ENCODE measurements around the gene GALNT4. TPM values are rescaled to one million over a fixed set of nuclear protein-coding genes. Genes with fewer than 3 reads are reported as not detected.

Gene GALNT4
- polyA plus RNA-seq, 1 donor (not counting 4 experiments of a cell fraction or from before 2014, with no cell fraction given): 3.4 TPM

- Histone ChIP-seq H4K20me1 (ENCODE audit: control insufficient read depth, extremely low read depth, insufficient read depth, low read length) (no peaks in the 10 kb centered on the region), H3K4me2 (ENCODE audit: control insufficient read depth, extremely low read depth, insufficient read depth, low read depth, low read length) (no peak overlapping the region), H3K9me3 (ENCODE audit: control insufficient read depth, low read depth, low read length) (no peaks in the 10 kb centered on the region), H3K9ac (ENCODE audit: control insufficient read depth, extremely low read depth, insufficient read depth, low read length) (no peak overlapping the region), H3K9me1 (ENCODE audit: control insufficient read depth, extremely low read depth, insufficient read depth, low read length) (no peaks in the 10 kb centered on the region), H3K4me1 (ENCODE audit: control insufficient read depth, extremely low read depth, insufficient read depth, low read length) (peaks cover 7% of the 10 kb centered on the region), H3K27ac (ENCODE audit: control insufficient read depth, insufficient read depth, low read length) (no peak overlapping the region), H3K4me3 (ENCODE audit: control insufficient read depth in 2 of 3, extremely low read depth in 1 of 3, insufficient read depth in 2 of 3, low read depth in 1 of 3, low read length in 3 of 3) (no peak overlapping the region), H2AFZ (ENCODE audit: control insufficient read depth, low read length) (no peak overlapping the region), H3K79me2 (ENCODE audit: control insufficient read depth, insufficient read depth, low read length) (no peaks in the 10 kb centered on the region), H3K27me3 (ENCODE audit: control insufficient read depth, extremely low read depth, insufficient read depth, low read length) (no peaks in the 10 kb centered on the region), H3K36me3 (ENCODE audit: control insufficient read depth in 2 of 2, extremely low read depth in 1 of 2, insufficient read depth in 2 of 2, low read length in 2 of 2) (no peaks in the 10 kb centered on the region)
- dilution Hi-C loops (cut with MboI; ENCODE audit: extremely low pct_ligation_motif_present, low sequenced_read_pairs): no loop called here
- DNase-seq (ENCODE audit: low read depth, low spot score) (no peak), FAIRE-seq (no peak)
- no peak for TF ChIP-seq EZH2 (IDR thresholded peaks at IDR 0.05; ENCODE audit: low read length)
- TF ChIP-seq, protein P1, sequence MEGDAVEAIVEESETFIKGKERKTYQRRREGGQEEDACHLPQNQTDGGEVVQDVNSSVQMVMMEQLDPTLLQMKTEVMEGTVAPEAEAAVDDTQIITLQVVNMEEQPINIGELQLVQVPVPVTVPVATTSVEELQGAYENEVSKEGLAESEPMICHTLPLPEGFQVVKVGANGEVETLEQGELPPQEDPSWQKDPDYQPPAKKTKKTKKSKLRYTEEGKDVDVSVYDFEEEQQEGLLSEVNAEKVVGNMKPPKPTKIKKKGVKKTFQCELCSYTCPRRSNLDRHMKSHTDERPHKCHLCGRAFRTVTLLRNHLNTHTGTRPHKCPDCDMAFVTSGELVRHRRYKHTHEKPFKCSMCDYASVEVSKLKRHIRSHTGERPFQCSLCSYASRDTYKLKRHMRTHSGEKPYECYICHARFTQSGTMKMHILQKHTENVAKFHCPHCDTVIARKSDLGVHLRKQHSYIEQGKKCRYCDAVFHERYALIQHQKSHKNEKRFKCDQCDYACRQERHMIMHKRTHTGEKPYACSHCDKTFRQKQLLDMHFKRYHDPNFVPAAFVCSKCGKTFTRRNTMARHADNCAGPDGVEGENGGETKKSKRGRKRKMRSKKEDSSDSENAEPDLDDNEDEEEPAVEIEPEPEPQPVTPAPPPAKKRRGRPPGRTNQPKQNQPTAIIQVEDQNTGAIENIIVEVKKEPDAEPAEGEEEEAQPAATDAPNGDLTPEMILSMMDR (optimal IDR thresholded peaks at IDR 0.05 in 1 of 3, IDR thresholded peaks at IDR 0.05 in 1 of 3, conservative IDR thresholded peaks at IDR 0.05 in 1 of 3; ENCODE audit: extremely low read depth in 1 of 3, insufficient read depth in 2 of 3, low read length in 3 of 3): no peak
These were observed 44.6 kb downstream of the GALNT4 start for GRCh38 chr12:89479982-89480381.

- Histone ChIP-seq H3K9me3 (ENCODE audit: control insufficient read depth, low read depth, low read length) (no peaks in the 10 kb centered on the region), H3K9ac (ENCODE audit: control insufficient read depth, extremely low read depth, insufficient read depth, low read length) (no peak overlapping the region), H3K4me2 (ENCODE audit: control insufficient read depth, extremely low read depth, insufficient read depth, low read depth, low read length) (no peak overlapping the region), H3K27me3 (ENCODE audit: control insufficient read depth, extremely low read depth, insufficient read depth, low read length) (no peaks in the 10 kb centered on the region), H3K27ac (ENCODE audit: control insufficient read depth, insufficient read depth, low read length) (no peak overlapping the region), H3K4me3 (ENCODE audit: control insufficient read depth in 2 of 3, extremely low read depth in 1 of 3, insufficient read depth in 2 of 3, low read depth in 1 of 3, low read length in 3 of 3) (no peak overlapping the region), H3K9me1 (ENCODE audit: control insufficient read depth, extremely low read depth, insufficient read depth, low read length) (no peaks in the 10 kb centered on the region), H2AFZ (ENCODE audit: control insufficient read depth, low read length) (no peak overlapping the region), H3K36me3 (ENCODE audit: control insufficient read depth in 2 of 2, extremely low read depth in 1 of 2, insufficient read depth in 2 of 2, low read length in 2 of 2) (no peaks in the 10 kb centered on the region), H4K20me1 (ENCODE audit: control insufficient read depth, extremely low read depth, insufficient read depth, low read length) (no peaks in the 10 kb centered on the region), H3K79me2 (ENCODE audit: control insufficient read depth, insufficient read depth, low read length) (no peaks in the 10 kb centered on the region), H3K4me1 (ENCODE audit: control insufficient read depth, extremely low read depth, insufficient read depth, low read length) (peaks cover 7% of the 10 kb centered on the region)
- TF ChIP-seq, protein P1 (optimal IDR thresholded peaks at IDR 0.05 in 1 of 3, IDR thresholded peaks at IDR 0.05 in 1 of 3, conservative IDR thresholded peaks at IDR 0.05 in 1 of 3; ENCODE audit: extremely low read depth in 1 of 3, insufficient read depth in 2 of 3, low read length in 3 of 3): no peak
- no peak for TF ChIP-seq EZH2 (IDR thresholded peaks at IDR 0.05; ENCODE audit: low read length)
- no peak for DNase-seq (ENCODE audit: low read depth, low spot score)
- no peak for FAIRE-seq
- dilution Hi-C loops (cut with MboI; ENCODE audit: extremely low pct_ligation_motif_present, low sequenced_read_pairs): no loop called here
These were observed 46.8 kb downstream of the GALNT4 start for GRCh38 chr12:89477633-89478279.
